ENCODE results near the gene RBM33. TPM values are rescaled to one million over a fixed set of nuclear protein-coding genes. Genes with fewer than 3 reads are reported as not detected.
A peak's percentile ranks its signal among the peaks of the same experiment; 100 is the strongest.

Gene RBM33
- total and polyA plus RNA-seq, 10 donors: 9.7 to 109 (median 90.0) TPM

DNA sequence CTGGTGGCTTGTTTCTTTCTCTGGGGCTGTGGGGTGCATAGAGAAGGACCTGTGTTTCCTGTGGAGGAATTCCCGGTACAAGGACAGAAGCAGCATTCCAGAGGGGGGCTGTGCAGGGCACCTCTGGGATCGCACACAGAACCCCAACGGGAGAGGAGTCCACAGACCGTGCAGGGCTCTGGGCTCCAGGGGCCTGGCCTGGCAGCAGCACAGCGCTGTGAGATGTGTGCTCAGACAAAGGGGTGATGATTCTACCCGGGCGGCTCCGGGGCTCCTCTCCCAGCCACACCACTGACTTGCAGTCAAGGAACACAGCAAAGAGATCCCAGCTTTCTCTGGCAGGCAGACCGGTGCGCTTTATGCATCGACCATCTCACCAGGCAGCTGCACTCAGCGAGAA is 174.7 kb downstream of the RBM33 start:
- TF ChIP-seq, protein P1, sequence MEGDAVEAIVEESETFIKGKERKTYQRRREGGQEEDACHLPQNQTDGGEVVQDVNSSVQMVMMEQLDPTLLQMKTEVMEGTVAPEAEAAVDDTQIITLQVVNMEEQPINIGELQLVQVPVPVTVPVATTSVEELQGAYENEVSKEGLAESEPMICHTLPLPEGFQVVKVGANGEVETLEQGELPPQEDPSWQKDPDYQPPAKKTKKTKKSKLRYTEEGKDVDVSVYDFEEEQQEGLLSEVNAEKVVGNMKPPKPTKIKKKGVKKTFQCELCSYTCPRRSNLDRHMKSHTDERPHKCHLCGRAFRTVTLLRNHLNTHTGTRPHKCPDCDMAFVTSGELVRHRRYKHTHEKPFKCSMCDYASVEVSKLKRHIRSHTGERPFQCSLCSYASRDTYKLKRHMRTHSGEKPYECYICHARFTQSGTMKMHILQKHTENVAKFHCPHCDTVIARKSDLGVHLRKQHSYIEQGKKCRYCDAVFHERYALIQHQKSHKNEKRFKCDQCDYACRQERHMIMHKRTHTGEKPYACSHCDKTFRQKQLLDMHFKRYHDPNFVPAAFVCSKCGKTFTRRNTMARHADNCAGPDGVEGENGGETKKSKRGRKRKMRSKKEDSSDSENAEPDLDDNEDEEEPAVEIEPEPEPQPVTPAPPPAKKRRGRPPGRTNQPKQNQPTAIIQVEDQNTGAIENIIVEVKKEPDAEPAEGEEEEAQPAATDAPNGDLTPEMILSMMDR (IDR thresholded peaks at IDR 0.05 in 8 of 11, conservative IDR thresholded peaks at IDR 0.05 in 3 of 11): no peak
- TF ChIP-seq POLR2AphosphoS5 (IDR thresholded peaks at IDR 0.05) (no peak), POLR2A (IDR thresholded peaks at IDR 0.05) (no peak)
- DNase-seq: peak; percentile 62
- intact Hi-C loops (cut with DNase I; ENCODE audit: low total_unique reads): loop anchor here (10.0 kb wide), 1 partner anchor 656 kb away; no protein-coding TSS in a partner anchor
- Histone ChIP-seq H3K4me3 (no peak overlapping the region), H3K27me3 (replicated peaks in 1 of 7) (peaks cover 0 to 90% (median 16%) of the 10 kb centered on the region in 7 donors), H3K9me3 (peaks cover 0 to 8% (median 0%) of the 10 kb centered on the region in 8 donors), H3K36me3 (no peaks in the 10 kb centered on the region), H3K4me1 (peaks cover 0 to 8% (median 2%) of the 10 kb centered on the region in 6 donors), H3K27ac (no peak overlapping the region)
- 72 to 82% (median 81%) methylated on average over 11 to 12 of the region's 12 CpGs for WGBS, 5 donors

DNA sequence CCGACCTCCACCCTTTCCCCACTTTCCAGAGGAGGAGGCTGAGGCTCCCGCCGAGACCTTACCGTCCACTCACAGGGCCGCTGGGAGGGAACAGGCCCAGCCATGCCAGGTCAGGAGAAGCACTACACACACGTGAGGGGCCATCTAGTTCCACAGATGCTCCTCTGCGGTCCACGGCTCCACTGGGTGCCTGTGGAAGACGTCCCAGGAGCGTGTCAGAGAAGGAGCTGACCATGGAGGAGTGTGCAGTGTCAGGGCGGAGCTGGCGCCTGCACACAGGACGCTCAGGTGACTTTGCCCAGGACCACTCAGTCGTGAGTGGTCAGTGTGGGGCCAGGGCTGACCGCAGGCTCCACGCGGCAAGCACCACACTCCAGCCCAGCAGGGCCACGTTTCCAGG is 175.8 kb downstream of the RBM33 start:
- TF ChIP-seq POLR2A (IDR thresholded peaks at IDR 0.05): no peak
- TF ChIP-seq POLR2AphosphoS5 (IDR thresholded peaks at IDR 0.05): no peak
- TF ChIP-seq, protein P1 (IDR thresholded peaks at IDR 0.05 in 8 of 11, conservative IDR thresholded peaks at IDR 0.05 in 3 of 11): no peak
- DNase-seq: peak; percentile 66

GRCh38 chr7:155820788-155821187 is 176.3 kb downstream of the RBM33 start:
- Histone ChIP-seq H3K4me1 (peaks cover 0 to under 1% (median 0%) of the 10 kb centered on the region in 6 donors), H3K27me3 (replicated peaks in 1 of 7) (peaks cover 0 to 84% (median 3%) of the 10 kb centered on the region in 7 donors), H3K9me3 (peaks cover 0 to 8% (median 0%) of the 10 kb centered on the region in 8 donors), H3K36me3 (no peaks in the 10 kb centered on the region), H3K4me3 (no peak overlapping the region), H3K27ac (no peak overlapping the region)
- intact Hi-C loops (cut with DNase I; ENCODE audit: low total_unique reads): no loop called here
- 75 to 86% (median 82%) methylated on average over 12 to 13 of the region's 13 CpGs for WGBS, 5 donors
- TF ChIP-seq POLR2AphosphoS5 (IDR thresholded peaks at IDR 0.05) (no peak), POLR2A (IDR thresholded peaks at IDR 0.05) (no peak)
- TF ChIP-seq, protein P1 (IDR thresholded peaks at IDR 0.05 in 8 of 11, conservative IDR thresholded peaks at IDR 0.05 in 3 of 11): no peak
- peak; percentile 48 for DNase-seq

More for the DNA sequence above, 175.8 kb downstream of the RBM33 start:
- WGBS, 5 donors: 79 to 93% (median 83%) methylated on average over 15 to 18 of the region's 18 CpGs
- Histone ChIP-seq H3K27me3 (replicated peaks in 1 of 7) (peaks cover 0 to 84% (median 7%) of the 10 kb centered on the region in 7 donors), H3K36me3 (no peaks in the 10 kb centered on the region), H3K27ac (no peak overlapping the region), H3K4me1 (peaks cover 0 to 6% (median 2%) of the 10 kb centered on the region in 6 donors), H3K4me3 (no peak overlapping the region), H3K9me3 (peaks cover 0 to 8% (median 0%) of the 10 kb centered on the region in 8 donors)
- intact Hi-C loops (cut with DNase I; ENCODE audit: low total_unique reads): no loop called here

DNA sequence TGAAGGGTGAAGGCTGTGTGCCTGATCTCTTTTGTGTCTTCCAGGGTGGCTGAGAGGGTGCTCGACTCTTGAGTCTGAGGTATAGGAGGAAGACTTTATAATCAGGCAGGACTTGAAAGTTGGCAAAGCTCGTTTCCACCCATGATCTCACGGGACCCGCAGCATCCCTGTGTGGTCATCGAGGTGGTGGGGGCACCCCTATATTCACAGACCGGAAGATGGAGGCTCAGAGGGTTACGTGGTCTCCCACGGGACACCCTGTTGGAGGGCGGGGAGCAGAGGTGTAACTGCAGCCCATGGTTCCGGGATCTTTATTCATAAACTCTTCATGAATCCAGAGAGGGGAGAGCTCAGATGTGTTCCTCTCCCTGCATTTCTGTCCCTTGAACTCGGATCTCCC is 177.4 kb downstream of the RBM33 start:
- 82 to 90% (median 86%) methylated on average over 11 of the region's 11 CpGs for WGBS, 5 donors
- peaks cover 0 to 85% (median 3%) of the 10 kb centered on the region in 7 donors for H3K27me3 ChIP-seq (replicated peaks in 1 of 7)
- no peaks in the 10 kb centered on the region for H3K36me3 ChIP-seq
- H3K4me1 ChIP-seq: no peaks in the 10 kb centered on the region
- intact Hi-C loops (cut with DNase I; ENCODE audit: low total_unique reads): no loop called here
- H3K9me3 ChIP-seq: peaks cover 0 to 8% (median 0%) of the 10 kb centered on the region in 8 donors
- TF ChIP-seq POLR2AphosphoS5 (IDR thresholded peaks at IDR 0.05) (no peak), POLR2A (IDR thresholded peaks at IDR 0.05) (no peak)
- TF ChIP-seq, protein P1 (IDR thresholded peaks at IDR 0.05 in 8 of 11, conservative IDR thresholded peaks at IDR 0.05 in 3 of 11): no peak
- no peak overlapping the region for H3K27ac ChIP-seq
- DNase-seq: peak; percentile 43
- no peak overlapping the region for H3K4me3 ChIP-seq
